VCaP (cell line): ENCODE data around the gene CFAP74.

Source experiments
- H3K27ac ChIP-seq: fragments of 450-650 bp; 2 replicates; pipeline ENCODE4 v1.5.1; 2017
- TF ChIP-seq, protein P1 (sequence below): fragments of 450-650 bp; conservative IDR thresholded peaks from 2 replicates; pipeline ENCODE4 v1.5.1; 2017; ENCODE audit warnings: mild to moderate bottlenecking, moderate library complexity

CFAP74 gene

DNA sequence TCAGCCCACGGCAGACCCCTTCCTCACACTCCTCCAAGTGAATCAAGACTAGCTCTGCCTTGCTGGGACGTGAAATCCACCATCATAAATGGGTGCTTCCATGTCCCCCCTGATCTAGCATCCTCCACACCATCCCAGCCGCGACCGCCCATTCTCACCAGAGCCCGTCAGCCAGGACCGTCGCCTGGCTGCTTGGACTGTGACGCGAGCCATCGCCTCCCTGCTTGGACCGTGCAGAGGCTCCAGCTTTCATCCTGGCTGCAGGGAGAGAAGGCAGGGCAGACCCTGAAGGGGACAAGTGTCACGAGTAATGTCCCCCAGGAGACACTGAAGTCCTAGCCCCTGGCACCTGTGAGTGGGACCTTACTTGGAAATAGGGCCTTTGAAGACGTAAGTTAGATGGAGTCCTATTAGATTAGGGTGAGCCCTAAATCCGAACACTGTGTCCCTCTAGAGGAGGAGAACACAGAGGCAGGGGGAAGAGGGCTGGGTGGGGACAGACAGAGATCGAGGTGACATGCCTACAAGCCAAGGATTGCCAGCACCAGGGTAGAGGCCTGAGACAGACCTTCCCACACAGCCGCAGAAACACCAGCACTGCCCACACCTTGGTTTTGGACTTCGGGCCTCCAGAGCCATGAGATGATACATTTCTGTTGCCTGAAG is 33.9 kb upstream of the CFAP74 start:
- H3K27ac ChIP-seq = no peak overlapping the region
- TF ChIP-seq, protein P1, sequence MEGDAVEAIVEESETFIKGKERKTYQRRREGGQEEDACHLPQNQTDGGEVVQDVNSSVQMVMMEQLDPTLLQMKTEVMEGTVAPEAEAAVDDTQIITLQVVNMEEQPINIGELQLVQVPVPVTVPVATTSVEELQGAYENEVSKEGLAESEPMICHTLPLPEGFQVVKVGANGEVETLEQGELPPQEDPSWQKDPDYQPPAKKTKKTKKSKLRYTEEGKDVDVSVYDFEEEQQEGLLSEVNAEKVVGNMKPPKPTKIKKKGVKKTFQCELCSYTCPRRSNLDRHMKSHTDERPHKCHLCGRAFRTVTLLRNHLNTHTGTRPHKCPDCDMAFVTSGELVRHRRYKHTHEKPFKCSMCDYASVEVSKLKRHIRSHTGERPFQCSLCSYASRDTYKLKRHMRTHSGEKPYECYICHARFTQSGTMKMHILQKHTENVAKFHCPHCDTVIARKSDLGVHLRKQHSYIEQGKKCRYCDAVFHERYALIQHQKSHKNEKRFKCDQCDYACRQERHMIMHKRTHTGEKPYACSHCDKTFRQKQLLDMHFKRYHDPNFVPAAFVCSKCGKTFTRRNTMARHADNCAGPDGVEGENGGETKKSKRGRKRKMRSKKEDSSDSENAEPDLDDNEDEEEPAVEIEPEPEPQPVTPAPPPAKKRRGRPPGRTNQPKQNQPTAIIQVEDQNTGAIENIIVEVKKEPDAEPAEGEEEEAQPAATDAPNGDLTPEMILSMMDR = no peak

DNA sequence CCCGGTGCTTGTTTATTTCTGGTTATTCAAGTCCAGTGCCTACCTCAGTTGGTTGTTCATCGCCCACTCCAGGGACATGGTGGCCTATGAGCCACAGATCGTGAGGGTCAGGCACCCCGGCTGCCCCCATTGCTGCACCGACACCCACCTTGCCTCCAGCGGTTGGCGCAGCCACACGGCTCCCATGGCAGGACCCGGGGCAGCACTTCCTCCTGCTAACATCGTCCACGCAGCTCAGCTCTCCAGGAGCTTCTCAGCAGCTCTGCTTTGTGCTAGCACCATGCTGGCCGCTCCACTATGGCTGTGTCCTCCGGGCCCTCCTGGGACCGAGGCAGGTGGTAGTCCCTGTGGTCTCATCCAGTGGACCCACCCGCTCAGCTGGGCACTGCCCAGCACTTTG is 32.7 kb upstream of the CFAP74 start:
- H3K27ac ChIP-seq = no peak overlapping the region

DNA sequence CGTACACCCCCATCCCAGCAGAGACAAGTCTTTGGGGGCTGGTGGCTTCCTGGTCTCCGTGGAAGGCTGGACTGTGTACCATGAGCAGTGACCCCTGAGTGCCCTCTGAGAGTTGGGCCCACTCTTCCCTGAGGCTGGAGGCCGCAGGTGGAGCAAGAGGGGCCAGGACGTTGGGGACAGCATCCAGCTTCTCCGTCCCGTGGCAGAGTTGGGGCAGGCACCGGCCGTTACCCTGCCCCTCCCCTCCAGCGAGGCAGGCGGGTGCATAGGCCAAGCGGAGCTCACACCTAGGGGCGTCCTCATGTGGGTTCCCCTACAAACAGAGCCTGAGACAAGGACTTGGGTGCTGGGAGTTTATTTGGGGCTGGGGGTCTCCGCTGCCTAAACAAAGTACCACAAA is 29.6 kb upstream of the CFAP74 start:
- TF ChIP-seq, protein P1 = no peak
- H3K27ac ChIP-seq = no peak overlapping the region

More for the DNA sequence above, 32.7 kb upstream of the CFAP74 start:
- TF ChIP-seq, protein P1 = no peak

DNA sequence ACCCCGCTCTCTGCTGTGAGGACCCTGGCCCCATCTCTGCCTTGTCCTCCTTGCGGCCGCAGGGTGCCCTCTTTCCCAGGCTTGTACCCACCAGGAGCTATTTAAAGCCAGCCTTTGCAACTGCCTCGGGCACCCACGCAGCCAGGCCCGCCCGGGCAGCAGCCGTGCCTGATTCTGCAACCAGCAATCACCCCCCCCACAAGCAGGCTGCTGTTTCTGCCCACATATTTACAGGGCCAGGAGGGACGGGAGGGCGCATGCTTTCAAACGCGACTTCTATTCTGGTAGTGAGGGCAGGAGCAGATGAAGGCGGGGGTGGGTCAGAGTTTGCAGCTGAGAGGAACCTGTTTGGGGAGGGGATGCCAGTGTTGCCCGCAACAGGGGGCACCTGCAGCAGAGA is 29.2 kb upstream of the CFAP74 start:
- TF ChIP-seq, protein P1 = no peak
- H3K27ac ChIP-seq = no peak overlapping the region

DNA sequence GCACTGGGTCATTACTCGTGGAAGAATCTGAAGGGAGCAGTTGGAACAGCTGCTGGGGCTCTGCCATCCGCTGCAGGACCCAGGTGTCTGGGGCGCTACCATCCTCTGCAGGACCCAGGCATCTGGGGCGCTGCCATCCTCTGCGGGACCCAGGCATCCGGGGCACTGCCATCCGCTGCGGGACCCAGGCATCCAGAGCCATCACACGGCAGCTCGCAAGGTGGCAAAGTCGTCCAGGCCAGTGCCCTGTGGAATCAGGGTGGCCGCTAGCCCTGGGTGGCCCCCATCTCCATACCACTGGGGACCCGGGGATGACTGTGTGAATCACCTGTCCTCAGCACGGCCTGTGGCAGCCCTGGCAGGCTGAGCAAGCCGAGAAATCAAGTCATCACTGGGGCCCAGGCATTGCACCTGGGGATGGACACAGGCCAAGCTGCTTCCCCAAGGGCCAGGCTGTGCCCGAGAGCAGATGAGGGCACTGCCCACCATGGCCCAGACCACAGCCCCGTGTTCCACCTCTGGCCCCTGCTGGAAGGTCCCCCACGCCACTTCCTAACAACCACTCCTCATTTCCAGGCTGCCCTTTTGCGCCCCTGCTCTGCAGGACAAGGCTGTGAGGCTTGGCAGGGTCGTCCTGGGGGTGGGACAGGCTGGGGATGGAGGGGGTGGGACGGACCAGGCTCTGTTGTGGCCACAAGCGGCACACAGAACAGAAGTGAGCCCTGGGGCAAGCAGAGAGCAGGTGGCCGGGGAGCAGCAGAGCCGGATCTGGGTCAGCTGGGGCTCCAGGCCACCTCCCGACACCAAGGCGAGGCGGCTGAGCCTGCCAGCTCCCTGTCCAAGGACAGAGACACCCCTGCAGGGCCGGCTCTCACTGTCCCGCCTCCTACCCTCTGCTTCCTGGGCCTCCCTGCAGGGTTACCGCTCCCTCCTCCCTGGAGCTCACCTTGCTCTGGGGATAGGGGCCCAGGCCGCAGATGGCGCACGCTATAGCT is 28.3 kb upstream of the CFAP74 start:
- H3K27ac ChIP-seq = no peak overlapping the region
- TF ChIP-seq, protein P1 = no peak

DNA sequence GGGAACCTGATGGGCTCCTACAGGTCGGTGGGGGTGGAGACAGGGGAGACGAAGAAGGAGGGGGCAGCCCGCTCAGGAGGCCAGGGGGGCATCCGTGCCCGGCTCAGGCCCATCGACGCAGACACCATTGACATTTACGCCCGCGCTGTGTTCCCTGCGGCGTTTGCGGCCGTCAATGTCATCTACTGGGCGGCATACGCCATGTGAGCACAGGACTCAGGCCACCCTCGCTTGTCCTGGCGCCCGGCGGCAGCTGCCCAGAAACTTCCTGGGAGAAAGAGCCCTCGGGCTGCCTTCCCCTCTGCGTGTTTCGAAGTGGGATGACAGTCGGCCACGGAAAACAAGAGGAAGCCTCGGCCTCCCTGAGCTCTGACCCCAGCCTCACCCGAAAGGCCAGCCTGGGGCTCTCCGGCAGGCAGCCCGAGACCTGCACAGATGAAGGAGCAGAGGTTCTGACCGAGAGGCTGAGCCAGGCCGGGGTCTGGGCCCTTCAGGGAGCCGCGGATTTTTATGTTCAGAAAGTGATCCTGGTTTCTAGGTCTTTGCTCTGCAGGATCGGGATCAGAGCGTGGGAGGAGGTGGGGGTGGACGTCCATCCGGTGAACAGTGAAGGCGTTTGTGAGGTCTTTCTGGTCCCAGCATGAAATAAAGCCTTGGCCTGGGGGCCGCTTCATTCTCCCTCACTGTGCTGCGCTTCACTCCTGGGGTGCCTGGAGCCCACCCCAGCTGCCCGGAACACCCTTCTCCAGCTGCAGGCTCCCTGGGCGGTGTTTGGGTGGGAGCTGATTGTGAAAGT is 26.7 kb upstream of the CFAP74 start:
- TF ChIP-seq, protein P1 = no peak
- H3K27ac ChIP-seq = no peak overlapping the region

DNA sequence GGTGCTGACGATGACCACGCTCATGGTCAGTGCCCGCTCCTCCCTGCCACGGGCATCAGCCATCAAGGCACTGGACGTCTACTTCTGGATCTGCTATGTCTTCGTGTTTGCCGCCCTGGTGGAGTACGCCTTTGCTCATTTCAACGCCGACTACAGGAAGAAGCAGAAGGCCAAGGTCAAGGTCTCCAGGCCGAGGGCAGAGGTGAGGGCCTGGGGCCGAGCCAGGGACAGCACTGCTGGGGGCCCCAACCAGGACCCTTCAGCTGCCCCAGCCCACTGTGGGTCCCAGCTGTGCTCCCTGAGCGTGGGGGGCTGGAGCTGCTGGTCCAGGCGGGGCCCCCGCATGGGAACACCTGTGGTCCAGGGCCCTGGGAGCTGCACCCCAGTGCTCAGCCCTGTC is 26.0 kb upstream of the CFAP74 start:
- no peak overlapping the region for H3K27ac ChIP-seq
- TF ChIP-seq, protein P1 = no peak
